IPS-18c (cell line): ENCODE data around the gene GAPDH.
"Not testable (repeated sequence)": the region's sequence is repeated elsewhere in the genome, so short reads cannot be mapped to it uniquely, and the experiment has no call there.

Source experiments
- H3K4me3 ChIP-seq: 2 replicates; pipeline ENCODE4 v1.7.0; 2013; ENCODE audit warnings: low read depth, mild to moderate bottlenecking, low read length, moderate library complexity; ENCODE audit not compliant: insufficient read depth
- H3K9me3 ChIP-seq: one replicate; pipeline ENCODE4 v1.6.1; 2013; ENCODE audit warnings: mild to moderate bottlenecking, low read length, moderate library complexity; ENCODE audit not compliant: control insufficient read depth, insufficient read depth

GAPDH gene

DNA sequence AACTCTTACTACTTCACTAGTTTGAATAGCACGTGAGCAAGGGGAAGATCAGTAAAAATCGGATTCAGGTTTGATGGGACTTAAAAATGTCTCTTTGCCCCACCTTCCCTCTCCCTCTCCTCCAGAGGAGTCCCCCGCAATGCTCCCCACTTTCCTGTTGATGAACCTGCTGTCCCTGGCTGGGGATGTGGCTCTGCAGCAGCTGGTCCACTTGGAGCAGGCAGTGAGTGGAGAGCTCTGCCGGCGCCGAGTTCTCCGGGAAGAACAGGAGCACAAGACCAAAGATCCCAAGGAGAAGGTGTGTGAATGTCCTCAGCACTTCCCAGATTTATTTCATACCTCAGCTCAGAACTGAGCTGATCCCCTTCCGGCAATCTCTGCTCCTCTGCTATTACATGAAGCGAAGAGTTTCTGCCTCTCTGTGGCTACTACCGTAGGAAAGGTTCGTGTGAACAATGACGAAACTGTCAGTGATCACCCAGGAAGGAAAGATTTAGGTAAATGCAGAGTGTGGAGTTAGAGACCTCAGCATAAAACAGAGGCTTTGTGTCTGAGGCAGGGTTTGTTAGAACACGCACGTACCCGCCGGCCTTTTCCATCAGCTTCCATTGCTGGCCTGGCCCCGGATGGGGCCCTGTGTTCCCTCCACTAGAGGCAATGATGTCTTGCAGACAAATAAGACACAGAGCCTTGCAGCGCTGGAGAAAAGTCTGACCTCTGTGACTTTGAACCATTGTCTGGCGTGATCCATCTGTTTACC, 7.4 kb upstream of the GAPDH start:
- Histone ChIP-seq H3K9me3 (no peaks in the 10 kb centered on the region), H3K4me3 (no peak overlapping the region)

DNA sequence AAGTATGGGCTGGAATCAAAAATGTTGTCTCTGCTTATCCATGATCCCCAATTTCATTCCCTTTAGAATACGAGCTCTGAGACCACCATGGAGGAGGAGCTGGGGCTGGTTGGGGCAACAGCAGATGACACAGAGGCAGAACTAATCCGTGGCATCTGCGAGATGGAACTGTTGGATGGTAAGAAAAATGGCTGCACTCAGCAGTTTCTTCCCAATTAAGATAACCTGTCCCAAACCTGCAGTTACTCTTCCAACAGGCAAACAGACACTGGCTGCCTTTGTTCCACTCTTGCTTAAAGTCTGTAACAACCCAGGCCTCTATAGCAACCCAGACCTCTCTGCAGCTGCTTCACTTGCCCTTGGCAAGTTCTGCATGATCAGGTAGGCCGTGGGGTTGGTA, 6.6 kb upstream of the GAPDH start:
- no peak overlapping the region for H3K4me3 ChIP-seq
- H3K9me3 ChIP-seq: no peaks in the 10 kb centered on the region

DNA sequence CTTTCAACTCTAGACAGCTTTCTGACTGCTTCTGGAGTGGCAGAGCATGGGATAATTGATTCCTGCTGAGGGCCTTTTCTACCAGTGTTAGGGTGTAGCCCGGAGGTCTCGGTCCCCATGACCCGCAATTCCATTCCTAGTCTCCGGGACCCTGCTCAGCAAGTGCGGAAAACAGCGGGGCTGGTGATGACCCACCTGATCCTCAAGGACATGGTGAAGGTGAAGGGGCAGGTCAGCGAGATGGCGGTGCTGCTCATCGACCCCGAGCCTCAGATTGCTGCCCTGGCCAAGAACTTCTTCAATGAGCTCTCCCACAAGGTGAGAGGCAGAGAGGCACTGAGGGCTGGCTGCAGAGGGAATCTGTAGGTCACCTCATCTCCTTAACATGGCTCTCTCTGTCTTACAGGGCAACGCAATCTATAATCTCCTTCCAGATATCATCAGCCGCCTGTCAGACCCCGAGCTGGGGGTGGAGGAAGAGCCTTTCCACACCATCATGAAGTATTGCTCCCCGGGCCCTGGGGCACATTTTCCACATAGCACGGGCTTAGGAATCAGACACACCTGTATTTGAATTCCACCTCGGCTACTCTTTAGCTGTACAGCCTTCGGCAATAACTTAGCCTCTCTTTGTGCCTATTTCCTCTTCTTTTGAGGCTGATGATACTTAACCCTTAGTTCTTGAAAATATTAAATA, 5.6 kb upstream of the GAPDH start:
- Histone ChIP-seq H3K4me3 (no peak overlapping the region), H3K9me3 (no peaks in the 10 kb centered on the region)

DNA sequence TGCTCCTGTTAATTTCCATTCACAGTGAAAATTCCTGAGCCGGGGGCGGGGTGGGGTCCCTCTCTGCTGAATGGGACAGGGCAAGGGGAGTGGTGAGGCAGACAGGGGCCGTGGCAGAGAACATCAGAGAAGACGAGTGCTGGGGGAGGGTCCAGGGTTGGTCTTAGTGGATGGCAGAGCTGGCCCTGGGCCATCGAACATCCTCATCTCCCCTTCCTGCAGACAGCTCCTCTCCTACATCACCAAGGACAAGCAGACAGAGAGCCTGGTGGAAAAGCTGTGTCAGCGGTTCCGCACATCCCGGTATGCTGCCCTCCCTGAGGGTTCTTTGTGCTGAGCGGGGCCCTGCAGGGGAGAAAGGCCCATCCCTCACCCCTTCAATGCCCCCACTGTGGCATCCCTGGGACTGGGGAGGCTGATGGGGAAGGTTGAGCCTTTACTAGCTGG, 5.0 kb upstream of the GAPDH start:
- H3K4me3 ChIP-seq: no peak overlapping the region
- H3K9me3 ChIP-seq: no peaks in the 10 kb centered on the region

DNA sequence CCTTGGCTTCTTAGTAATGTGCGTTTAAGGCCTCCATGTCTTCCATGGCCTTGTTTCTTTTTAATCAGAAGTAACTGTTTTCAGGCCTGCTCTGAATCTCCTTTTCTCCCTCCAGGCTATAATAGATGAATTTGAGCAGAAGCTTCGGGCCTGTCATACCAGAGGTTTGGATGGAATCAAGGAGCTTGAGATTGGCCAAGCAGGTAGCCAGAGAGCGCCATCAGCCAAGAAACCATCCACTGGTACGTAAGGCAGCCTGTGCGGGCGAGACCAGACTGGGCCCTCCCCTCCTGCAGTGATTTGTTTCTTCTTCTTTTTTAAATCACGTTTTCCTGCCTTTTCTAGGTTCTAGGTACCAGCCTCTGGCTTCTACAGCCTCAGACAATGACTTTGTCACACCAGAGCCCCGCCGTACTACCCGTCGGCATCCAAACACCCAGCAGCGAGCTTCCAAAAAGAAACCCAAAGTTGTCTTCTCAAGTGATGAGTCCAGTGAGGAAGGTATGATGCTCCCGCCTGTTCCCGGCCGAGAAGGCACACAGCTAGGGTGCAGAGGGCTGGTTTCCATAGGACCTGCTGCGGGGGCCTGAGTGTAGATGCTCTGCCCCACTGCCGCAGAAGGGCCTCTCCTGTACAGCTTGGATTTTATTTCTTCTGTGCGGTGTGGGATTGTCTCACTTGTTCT, 3.6 kb upstream of the GAPDH start:
- Histone ChIP-seq H3K9me3 (no peaks in the 10 kb centered on the region), H3K4me3 (no peak overlapping the region)

DNA sequence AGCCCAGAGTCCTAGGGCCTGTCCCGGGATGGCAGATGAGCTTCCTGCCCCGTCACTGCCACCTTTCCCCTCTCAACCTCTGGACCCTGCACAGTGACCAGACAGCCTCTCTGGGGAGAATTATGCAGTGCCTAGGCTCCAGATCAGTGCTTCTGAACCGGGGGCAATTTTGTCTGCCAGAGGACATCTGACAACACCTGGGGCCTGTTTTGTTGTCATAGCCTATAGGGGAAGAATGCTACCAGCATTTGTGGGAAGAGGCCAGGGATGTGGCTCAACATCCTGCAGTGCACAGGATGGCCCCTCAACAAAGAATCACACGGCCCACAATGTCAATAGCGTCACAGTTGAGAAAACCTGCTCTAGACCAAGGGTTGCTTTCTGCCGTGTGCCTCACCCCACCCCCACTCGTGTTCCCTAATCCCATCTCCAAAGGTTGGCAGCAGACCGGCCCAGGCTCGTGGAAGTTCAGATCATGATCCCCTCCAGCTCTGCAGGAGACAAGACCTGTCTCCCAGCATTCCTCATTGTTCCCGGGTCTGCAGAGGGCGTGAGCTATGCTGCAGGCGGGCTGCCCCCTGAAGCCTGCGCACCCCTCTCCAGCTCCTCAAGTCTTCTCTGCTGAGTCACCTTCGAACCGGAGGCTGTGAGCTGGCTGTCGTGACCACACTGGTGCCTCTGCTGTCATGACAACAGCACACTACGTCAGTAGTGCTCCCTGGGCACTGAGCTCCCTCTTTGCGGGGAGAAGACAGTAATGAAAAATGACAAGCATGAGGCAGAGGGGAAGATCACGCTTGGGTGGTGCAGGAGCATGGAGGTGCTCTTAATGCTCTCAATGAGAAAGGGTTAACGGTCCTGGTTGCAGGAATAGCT, 2.0 kb upstream of the GAPDH start:
- peak overlapping the region; percentile 98 for H3K4me3 ChIP-seq

DNA sequence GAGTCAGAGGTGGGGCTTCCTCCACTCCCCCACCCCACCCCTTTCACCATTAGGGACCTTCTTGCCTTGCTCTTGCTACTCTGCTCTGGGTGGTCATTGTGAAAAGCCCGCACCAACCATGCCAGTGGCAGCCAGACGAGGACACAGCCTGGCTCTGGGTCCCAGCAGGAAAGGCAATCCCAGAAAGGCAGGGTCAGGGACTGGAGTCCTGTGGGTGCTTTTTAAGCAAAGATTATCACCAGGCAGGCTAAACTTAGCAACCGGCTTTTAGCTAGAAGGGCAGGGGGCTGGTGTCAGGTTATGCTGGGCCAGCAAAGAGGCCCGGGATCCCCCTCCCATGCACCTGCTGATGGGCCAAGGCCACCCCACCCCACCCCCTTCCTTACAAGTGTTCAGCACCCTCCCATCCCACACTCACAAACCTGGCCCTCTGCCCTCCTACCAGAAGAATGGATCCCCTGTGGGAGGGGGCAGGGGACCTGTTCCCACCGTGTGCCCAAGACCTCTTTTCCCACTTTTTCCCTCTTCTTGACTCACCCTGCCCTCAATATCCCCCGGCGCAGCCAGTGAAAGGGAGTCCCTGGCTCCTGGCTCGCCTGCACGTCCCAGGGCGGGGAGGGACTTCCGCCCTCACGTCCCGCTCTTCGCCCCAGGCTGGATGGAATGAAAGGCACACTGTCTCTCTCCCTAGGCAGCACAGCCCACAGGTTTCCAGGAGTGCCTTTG, 1.2 kb upstream of the GAPDH start:
- Histone ChIP-seq H3K4me3 (peak overlapping the region; percentile 98), H3K9me3 (peaks cover 3% of the 10 kb centered on the region)

More for the DNA sequence above, 2.0 kb upstream of the GAPDH start:
- H3K9me3 ChIP-seq: peaks cover 3% of the 10 kb centered on the region

DNA sequence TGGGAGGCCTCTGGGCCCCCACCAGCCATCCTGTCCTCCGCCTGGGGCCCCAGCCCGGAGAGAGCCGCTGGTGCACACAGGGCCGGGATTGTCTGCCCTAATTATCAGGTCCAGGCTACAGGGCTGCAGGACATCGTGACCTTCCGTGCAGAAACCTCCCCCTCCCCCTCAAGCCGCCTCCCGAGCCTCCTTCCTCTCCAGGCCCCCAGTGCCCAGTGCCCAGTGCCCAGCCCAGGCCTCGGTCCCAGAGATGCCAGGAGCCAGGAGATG, 729 bp upstream of the GAPDH start:
- Histone ChIP-seq H3K4me3 (peak overlapping the region; percentile 98), H3K9me3 (peaks cover 3% of the 10 kb centered on the region)

- Histone ChIP-seq H3K9me3 (peaks cover 3% of the 10 kb centered on the region), H3K4me3 (peak overlapping the region; percentile 98)
These were observed 303 bp downstream of the GAPDH start for GRCh38 chr12:6534695-6534944.

DNA sequence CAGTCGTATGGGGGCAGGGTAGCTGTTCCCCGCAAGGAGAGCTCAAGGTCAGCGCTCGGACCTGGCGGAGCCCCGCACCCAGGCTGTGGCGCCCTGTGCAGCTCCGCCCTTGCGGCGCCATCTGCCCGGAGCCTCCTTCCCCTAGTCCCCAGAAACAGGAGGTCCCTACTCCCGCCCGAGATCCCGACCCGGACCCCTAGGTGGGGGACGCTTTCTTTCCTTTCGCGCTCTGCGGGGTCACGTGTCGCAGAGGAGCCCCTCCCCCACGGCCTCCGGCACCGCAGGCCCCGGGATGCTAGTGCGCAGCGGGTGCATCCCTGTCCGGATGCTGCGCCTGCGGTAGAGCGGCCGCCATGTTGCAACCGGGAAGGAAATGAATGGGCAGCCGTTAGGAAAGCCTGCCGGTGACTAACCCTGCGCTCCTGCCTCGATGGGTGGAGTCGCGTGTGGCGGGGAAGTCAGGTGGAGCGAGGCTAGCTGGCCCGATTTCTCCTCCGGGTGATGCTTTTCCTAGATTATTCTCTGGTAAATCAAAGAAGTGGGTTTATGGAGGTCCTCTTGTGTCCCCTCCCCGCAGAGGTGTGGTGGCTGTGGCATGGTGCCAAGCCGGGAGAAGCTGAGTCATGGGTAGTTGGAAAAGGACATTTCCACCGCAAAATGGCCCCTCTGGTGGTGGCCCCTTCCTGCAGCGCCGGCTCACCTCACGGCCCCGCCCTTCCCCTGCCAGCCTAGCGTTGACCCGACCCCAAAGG, 804 bp downstream of the GAPDH start:
- H3K9me3 ChIP-seq: peaks cover 3% of the 10 kb centered on the region

DNA sequence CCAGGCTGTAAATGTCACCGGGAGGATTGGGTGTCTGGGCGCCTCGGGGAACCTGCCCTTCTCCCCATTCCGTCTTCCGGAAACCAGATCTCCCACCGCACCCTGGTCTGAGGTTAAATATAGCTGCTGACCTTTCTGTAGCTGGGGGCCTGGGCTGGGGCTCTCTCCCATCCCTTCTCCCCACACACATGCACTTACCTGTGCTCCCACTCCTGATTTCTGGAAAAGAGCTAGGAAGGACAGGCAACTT, 1.3 kb downstream of the GAPDH start:
- H3K9me3 ChIP-seq: peaks cover 3% of the 10 kb centered on the region
- H3K4me3 ChIP-seq: peak overlapping the region; percentile 98

More for the DNA sequence above, 804 bp downstream of the GAPDH start:
- peak overlapping the region; percentile 98 for H3K4me3 ChIP-seq

- peaks cover 3% of the 10 kb centered on the region for H3K9me3 ChIP-seq
- H3K4me3 ChIP-seq: peak overlapping the region; percentile 98
These were observed 1.9 kb downstream of the GAPDH start for GRCh38 chr12:6535960-6536847.

- peaks cover 3% of the 10 kb centered on the region for H3K9me3 ChIP-seq
- H3K4me3 ChIP-seq: no peak overlapping the region
These were observed 2.7 kb downstream of the GAPDH start for GRCh38 chr12:6536894-6537579.

- not testable (repeated sequence) for H3K9me3 ChIP-seq, H3K4me3 ChIP-seq
These were observed 3.5 kb downstream of the GAPDH start for GRCh38 chr12:6537580-6538419.
